Suprapubic skin (tissue), 4 donors: ENCODE results near the gene CPT2. TPM values are rescaled to one million over a fixed set of nuclear protein-coding genes. Genes with fewer than 3 reads are reported as not detected.
"Not testable (repeated sequence)": the region's sequence is repeated elsewhere in the genome, so short reads cannot be mapped to it uniquely, and the experiment has no call there.

Experiments
- DNase-seq, 2 donors: peaks; one replicate each; pipeline ENCODE4 v3.0.0-alpha.2; 2019; ENCODE audit warnings: low spot score in 2 of 2
- H3K27ac ChIP-seq: fragments of 200-600 bp; sonication (generic); one replicate; pipeline ENCODE4 v1.5.1; 2019
- H3K27me3 ChIP-seq: fragments of 200-600 bp; sonication (generic); one replicate; pipeline ENCODE4 v1.5.1; 2019
- H3K36me3 ChIP-seq: fragments of 200-600 bp; sonication (generic); one replicate; pipeline ENCODE4 v1.5.1; 2019
- H3K4me1 ChIP-seq: fragments of 200-600 bp; sonication (generic); one replicate; pipeline ENCODE4 v1.5.1; 2019
- H3K4me3 ChIP-seq: fragments of 200-600 bp; sonication (generic); one replicate; pipeline ENCODE4 v1.5.1; 2019; ENCODE audit warnings: mild to moderate bottlenecking
- H3K9me3 ChIP-seq: fragments of 200-600 bp; sonication (generic); one replicate; pipeline ENCODE4 v1.5.1; 2019
- CTCF ChIP-seq, 2 donors: fragments of 200-600 bp in 1 of 2; fragments of 450-650 bp in 1 of 2; sonication (generic) in 1 of 2; IDR thresholded peaks; one replicate each; pipeline ENCODE4 v1.5.1; 2016 to 2019; ENCODE audit warnings: antibody characterized with exemption in 2 of 2, mild to moderate bottlenecking in 1 of 2, moderate library complexity in 1 of 2
- EP300 ChIP-seq: sonication (generic); formaldehyde crosslinking; IDR thresholded peaks from one replicate; pipeline ENCODE4 v1.6.1; 2017; ENCODE audit warnings: antibody characterized with exemption
- POLR2A ChIP-seq, 2 donors: fragments of 450-650 bp; IDR thresholded peaks; one replicate each; pipeline ENCODE4 v1.6.1; 2017; ENCODE audit warnings: antibody characterized with exemption in 2 of 2, mild to moderate bottlenecking in 2 of 2, moderate library complexity in 2 of 2
- POLR2AphosphoS5 ChIP-seq, 3 donors: sonication (generic); formaldehyde crosslinking; IDR thresholded peaks; one replicate each; pipeline ENCODE4 v1.6.1; 2017; ENCODE audit warnings: antibody characterized with exemption in 3 of 3
- WGBS: methylation state at CpG from one replicate; pipeline ENCODE4 v1.1.5; 2018; 5-methylcytosine and 5-hydroxymethylcytosine counted together
- total RNA-seq, 4 donors: library from RNA; depleted of rRNA; stranded (reverse); fragments of >200 nt; gene quantifications; one replicate each; pipeline ENCODE4 v1.1.0, GENCODE V29; 2016

The CPT2 gene
- total RNA-seq, 4 donors from 2014 or later: 26.1 to 30.4 (median 29.5) TPM

GRCh38 chr1:53198241-53198651 lies 1.6 kb downstream of the CPT2 start:
- TF ChIP-seq EP300: no peak
- peak in 1 of 2 donors; percentile 71 for TF ChIP-seq POLR2A (IDR thresholded peaks at IDR 0.05)
- TF ChIP-seq POLR2AphosphoS5 (IDR thresholded peaks at IDR 0.05): peak in 1 of 3 donors; percentile 34
- Histone ChIP-seq H3K4me1 (peaks cover 53% of the 10 kb centered on the region), H3K36me3 (peaks cover 23% of the 10 kb centered on the region), H3K4me3 (peak overlapping the region; percentile 100), H3K27ac (peak overlapping the region; percentile 99), H3K9me3 (no peaks in the 10 kb centered on the region), H3K27me3 (no peaks in the 10 kb centered on the region)
- 35% methylated on average over 4 of the region's 4 CpGs for WGBS
- peak; percentile 74 to 80 for DNase-seq

GRCh38 chr1:53203466-53203865 lies 6.8 kb downstream of the CPT2 start:
- Histone ChIP-seq H3K36me3 (peaks cover 70% of the 10 kb centered on the region), H3K4me3 (no peak overlapping the region), H3K27ac (no peak overlapping the region), H3K9me3 (no peaks in the 10 kb centered on the region), H3K4me1 (peaks cover 23% of the 10 kb centered on the region), H3K27me3 (no peaks in the 10 kb centered on the region)
- no peak for DNase-seq
- 92% methylated on average over 3 of the region's 3 CpGs for WGBS
- no peak for TF ChIP-seq POLR2AphosphoS5 (IDR thresholded peaks at IDR 0.05)
- no peak for TF ChIP-seq CTCF (IDR thresholded peaks at IDR 0.05)
- TF ChIP-seq POLR2A (IDR thresholded peaks at IDR 0.05): no peak
- no peak for TF ChIP-seq EP300

GRCh38 chr1:53205496-53205895 lies 8.9 kb downstream of the CPT2 start:
- H3K36me3 ChIP-seq: peaks cover 89% of the 10 kb centered on the region
- not testable (repeated sequence) for H3K9me3 ChIP-seq, H3K4me3 ChIP-seq, H3K27me3 ChIP-seq, H3K27ac ChIP-seq
- DNase-seq: peak in 1 of 2 donors; percentile 29
- WGBS: 100% methylated on average over 1 of the region's 1 CpG
- H3K4me1 ChIP-seq: peaks cover 11% of the 10 kb centered on the region

GRCh38 chr1:53206083-53206685 lies 9.6 kb downstream of the CPT2 start:
- 92% methylated on average over 3 of the region's 3 CpGs for WGBS

GRCh38 chr1:53206735-53207379 lies 10.2 kb downstream of the CPT2 start:
- Histone ChIP-seq H3K27me3 (no peaks in the 10 kb centered on the region), H3K36me3 (peaks cover 93% of the 10 kb centered on the region), H3K4me1 (no peaks in the 10 kb centered on the region), H3K9me3 (no peaks in the 10 kb centered on the region), H3K27ac (no peak overlapping the region), H3K4me3 (no peak overlapping the region)
- TF ChIP-seq POLR2A (IDR thresholded peaks at IDR 0.05) (no peak), CTCF (IDR thresholded peaks at IDR 0.05) (no peak), EP300 (no peak), POLR2AphosphoS5 (IDR thresholded peaks at IDR 0.05) (no peak)
- no peak for DNase-seq
- 39% methylated on average over 1 of the region's 1 CpG for WGBS

More at GRCh38 chr1:53206083-53206685, 9.6 kb downstream of the CPT2 start:
- H3K4me1 ChIP-seq, H3K4me3 ChIP-seq, H3K27me3 ChIP-seq, H3K27ac ChIP-seq, H3K9me3 ChIP-seq: not testable (repeated sequence)
- peak in 1 of 2 donors; percentile 50 for DNase-seq
- H3K36me3 ChIP-seq: peaks cover 89% of the 10 kb centered on the region

- no peaks in the 10 kb centered on the region for H3K9me3 ChIP-seq
- WGBS: 36% methylated on average over 1 of the region's 1 CpG
- TF ChIP-seq POLR2AphosphoS5 (IDR thresholded peaks at IDR 0.05): no peak
- TF ChIP-seq POLR2A (IDR thresholded peaks at IDR 0.05): no peak
- TF ChIP-seq EP300: no peak
- no peak for TF ChIP-seq CTCF (IDR thresholded peaks at IDR 0.05)
- H3K4me3 ChIP-seq: no peak overlapping the region
- H3K27ac ChIP-seq: no peak overlapping the region
- H3K4me1 ChIP-seq: no peaks in the 10 kb centered on the region
- DNase-seq: no peak
- peaks cover 93% of the 10 kb centered on the region for H3K36me3 ChIP-seq
- no peaks in the 10 kb centered on the region for H3K27me3 ChIP-seq
Measured at GRCh38 chr1:53207726-53208125, 11.1 kb downstream of the CPT2 start.
